ENCODE data around the gene VSTM2A.
A peak's percentile ranks its signal among the peaks of the same experiment; 100 is the strongest.

Gene VSTM2A

GRCh38 chr7:54546081-54546985 is 4.2 kb downstream of the VSTM2A start:
- TF ChIP-seq CTCF (IDR thresholded peaks at IDR 0.05; ENCODE audit: low read depth, low read length) (peak; percentile 50), EZH2phosphoT487 (IDR thresholded peaks at IDR 0.05; ENCODE audit: low read depth) (no peak)
- Histone ChIP-seq H3K4me3 (ENCODE audit: low read length) (peak overlapping the region; percentile 97), H3K4me1 (ENCODE audit: low read length) (peaks cover 25% of the 10 kb centered on the region), H3K79me2 (ENCODE audit: low read length) (peaks cover 52% of the 10 kb centered on the region), H3K4me2 (ENCODE audit: low read length) (peak overlapping the region; percentile 92), H4K20me1 (ENCODE audit: insufficient read depth, low read length) (peaks cover 13% of the 10 kb centered on the region), H3K36me3 (replicated peaks; ENCODE audit: low read depth, low read length) (peaks cover 27% of the 10 kb centered on the region), H3K9me3 (ENCODE audit: insufficient read depth, low read length) (no peaks in the 10 kb centered on the region), H3K27ac (ENCODE audit: low read length) (peak overlapping the region; percentile 87), H3K27me3 (ENCODE audit: low read depth, low read length) (no peaks in the 10 kb centered on the region), H3K9ac (ENCODE audit: low read length) (peak overlapping the region; percentile 99), H2AFZ (ENCODE audit: low read depth, low read length) (no peak overlapping the region)

- Histone ChIP-seq H3K4me3 (ENCODE audit: low read length) (peak overlapping the region; percentile 97), H3K9ac (ENCODE audit: low read length) (peak overlapping the region; percentile 91), H3K9me3 (ENCODE audit: insufficient read depth, low read length) (no peaks in the 10 kb centered on the region), H4K20me1 (ENCODE audit: insufficient read depth, low read length) (peaks cover 13% of the 10 kb centered on the region), H3K4me1 (ENCODE audit: low read length) (peaks cover 25% of the 10 kb centered on the region), H3K4me2 (ENCODE audit: low read length) (peak overlapping the region; percentile 82), H3K79me2 (ENCODE audit: low read length) (peaks cover 46% of the 10 kb centered on the region), H2AFZ (ENCODE audit: low read depth, low read length) (no peak overlapping the region; the same call in 1 of the 2 replicates), H3K27ac (ENCODE audit: low read length) (peak overlapping the region; percentile 81), H3K36me3 (replicated peaks; ENCODE audit: low read depth, low read length) (peaks cover 30% of the 10 kb centered on the region), H3K27me3 (ENCODE audit: low read depth, low read length) (no peaks in the 10 kb centered on the region)
- no peak for TF ChIP-seq EZH2phosphoT487 (IDR thresholded peaks at IDR 0.05; ENCODE audit: low read depth)
- no peak for TF ChIP-seq CTCF (IDR thresholded peaks at IDR 0.05; ENCODE audit: low read depth, low read length)
Measured at GRCh38 chr7:54546986-54547314, 4.8 kb downstream of the VSTM2A start.

- no peak overlapping the region for H3K4me2 ChIP-seq (ENCODE audit: low read length)
- peaks cover 10% of the 10 kb centered on the region for H3K79me2 ChIP-seq (ENCODE audit: low read length)
- peaks cover 8% of the 10 kb centered on the region for H3K36me3 ChIP-seq (replicated peaks; ENCODE audit: low read depth, low read length)
- TF ChIP-seq CTCF (IDR thresholded peaks at IDR 0.05; ENCODE audit: low read depth, low read length) (no peak), EZH2phosphoT487 (IDR thresholded peaks at IDR 0.05; ENCODE audit: low read depth) (no peak)
- no peak overlapping the region for H3K9ac ChIP-seq (ENCODE audit: low read length)
- no peaks in the 10 kb centered on the region for H3K27me3 ChIP-seq (ENCODE audit: low read depth, low read length)
- H3K4me3 ChIP-seq (ENCODE audit: low read length) = no peak overlapping the region
- peaks cover 9% of the 10 kb centered on the region for H3K4me1 ChIP-seq (ENCODE audit: low read length)
- no peak overlapping the region for H3K27ac ChIP-seq (ENCODE audit: low read length)
- H4K20me1 ChIP-seq (ENCODE audit: insufficient read depth, low read length) = no peaks in the 10 kb centered on the region
- H3K9me3 ChIP-seq (ENCODE audit: insufficient read depth, low read length) = no peaks in the 10 kb centered on the region
- no peak overlapping the region for H2AFZ ChIP-seq (ENCODE audit: low read depth, low read length)
Measured at GRCh38 chr7:54550471-54550870, 8.3 kb downstream of the VSTM2A start.

- Histone ChIP-seq H3K36me3 (replicated peaks; ENCODE audit: low read depth, low read length) (peaks cover 8% of the 10 kb centered on the region), H3K27me3 (ENCODE audit: low read depth, low read length) (no peaks in the 10 kb centered on the region), H4K20me1 (ENCODE audit: insufficient read depth, low read length) (no peaks in the 10 kb centered on the region), H3K9me3 (ENCODE audit: insufficient read depth, low read length) (no peaks in the 10 kb centered on the region), H3K4me1 (ENCODE audit: low read length) (no peaks in the 10 kb centered on the region), H2AFZ (ENCODE audit: low read depth, low read length) (no peak overlapping the region), H3K27ac (ENCODE audit: low read length) (no peak overlapping the region), H3K79me2 (ENCODE audit: low read length) (no peaks in the 10 kb centered on the region), H3K9ac (ENCODE audit: low read length) (no peak overlapping the region), H3K4me3 (ENCODE audit: low read length) (no peak overlapping the region), H3K4me2 (ENCODE audit: low read length) (no peak overlapping the region)
- no peak for TF ChIP-seq CTCF (IDR thresholded peaks at IDR 0.05; ENCODE audit: low read depth, low read length)
- TF ChIP-seq EZH2phosphoT487 (IDR thresholded peaks at IDR 0.05; ENCODE audit: low read depth) = no peak
Measured at GRCh38 chr7:54556121-54556520, 13.9 kb downstream of the VSTM2A start.
